Myocyte (in vitro differentiated cells): ENCODE measurements around the gene RPAP3. TPM values are rescaled to one million over a fixed set of nuclear protein-coding genes. Genes with fewer than 3 reads are reported as not detected.
A peak's percentile ranks its signal among the peaks of the same experiment; 100 is the strongest.

ENCODE experiments used
- DNase-seq: peaks from one replicate; pipeline ENCODE4 v3.0.0-alpha.2; 2012; ENCODE audit warnings: low read depth
- total RNA-seq: library from RNA; depleted of rRNA; stranded (reverse); fragments of >200 nt; gene quantifications from 2 replicates; pipeline ENCODE4 v1.2.3, GENCODE V29; 2014

The RPAP3 gene
- total RNA-seq, 1 donor from 2014 or later: 16.3 TPM

DNA sequence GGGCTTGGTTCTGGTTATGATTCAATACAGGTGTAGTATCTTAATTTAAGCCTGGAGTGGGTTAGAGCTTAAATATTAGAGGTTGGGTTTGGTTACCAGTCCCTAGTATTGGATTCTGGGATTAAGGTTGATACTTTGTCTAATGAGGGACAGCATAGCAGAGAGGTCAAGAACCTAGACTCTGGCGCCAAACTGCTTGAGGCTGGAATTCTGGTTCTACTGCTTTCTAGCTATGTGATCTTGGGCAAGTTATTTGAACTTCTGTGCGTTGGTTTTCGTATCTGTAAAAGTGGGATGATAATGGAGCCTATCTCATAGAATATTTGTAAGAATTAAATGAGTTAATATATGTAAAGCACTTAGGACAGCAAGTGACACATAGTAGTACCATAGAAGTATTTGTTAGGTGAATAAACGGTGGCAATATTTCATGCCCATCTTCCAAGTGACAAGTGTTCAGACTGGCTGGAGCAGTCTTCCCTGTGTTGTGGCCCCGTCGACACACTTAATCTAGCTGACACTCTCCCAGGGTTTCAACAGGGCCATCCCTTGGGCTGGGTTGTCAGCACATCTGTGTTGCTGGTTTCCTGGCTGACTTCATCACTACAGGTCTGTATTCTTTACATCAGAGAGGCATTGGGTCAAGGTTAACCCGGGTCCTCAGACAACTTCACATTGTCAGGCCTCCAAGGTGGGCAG lies 16.5 kb upstream of the RPAP3 start:
- no peak for DNase-seq

DNA sequence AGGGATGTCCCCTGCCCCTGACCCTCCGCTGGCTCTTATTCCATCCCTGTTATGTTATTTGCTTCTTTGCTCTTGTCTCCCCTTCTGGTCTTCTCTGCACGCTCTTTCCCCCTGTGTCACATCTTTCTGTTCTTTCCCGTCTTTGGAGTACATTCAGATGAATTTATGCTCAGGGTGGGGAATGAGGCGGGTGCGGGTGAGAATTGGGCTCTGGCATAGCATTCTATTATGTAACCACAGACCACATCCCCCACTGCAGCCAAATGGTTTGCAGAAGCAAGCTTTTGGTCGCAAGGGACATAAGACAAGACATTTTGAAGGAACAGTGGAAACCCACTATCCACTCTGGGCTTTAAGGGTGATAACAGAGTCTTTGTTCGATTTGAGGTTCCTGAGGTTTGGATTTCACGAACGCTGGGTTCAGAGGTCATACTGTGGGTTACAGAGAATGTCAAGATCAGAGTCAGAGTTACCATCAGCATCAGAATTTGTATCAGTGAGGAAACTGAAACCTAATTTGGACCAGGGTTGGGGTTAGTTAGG lies 15.7 kb upstream of the RPAP3 start:
- DNase-seq: no peak

DNA sequence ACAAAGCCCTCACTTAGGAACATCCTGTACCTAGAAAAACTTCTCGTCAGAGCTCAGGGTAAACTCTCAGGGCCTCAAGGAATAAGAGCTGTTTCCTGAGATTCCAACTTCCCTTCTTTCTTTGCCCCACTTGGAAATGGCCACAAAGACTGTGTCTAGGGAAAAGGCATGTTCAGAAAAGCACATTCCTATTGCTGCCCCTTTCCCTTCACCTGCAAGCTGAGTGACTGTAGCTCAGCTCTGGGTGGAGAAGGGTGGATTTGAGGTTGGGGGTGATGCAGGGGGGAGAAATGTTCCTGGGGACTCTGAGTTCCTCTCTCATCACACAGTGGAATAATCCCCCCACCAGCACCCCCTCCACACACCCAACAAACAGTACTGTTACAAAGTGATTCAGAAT lies 12.7 kb upstream of the RPAP3 start:
- DNase-seq: no peak

- peak; percentile 79 for DNase-seq
Observed at GRCh38 chr12:47717443-47718193, 11.8 kb upstream of the RPAP3 start.

DNA sequence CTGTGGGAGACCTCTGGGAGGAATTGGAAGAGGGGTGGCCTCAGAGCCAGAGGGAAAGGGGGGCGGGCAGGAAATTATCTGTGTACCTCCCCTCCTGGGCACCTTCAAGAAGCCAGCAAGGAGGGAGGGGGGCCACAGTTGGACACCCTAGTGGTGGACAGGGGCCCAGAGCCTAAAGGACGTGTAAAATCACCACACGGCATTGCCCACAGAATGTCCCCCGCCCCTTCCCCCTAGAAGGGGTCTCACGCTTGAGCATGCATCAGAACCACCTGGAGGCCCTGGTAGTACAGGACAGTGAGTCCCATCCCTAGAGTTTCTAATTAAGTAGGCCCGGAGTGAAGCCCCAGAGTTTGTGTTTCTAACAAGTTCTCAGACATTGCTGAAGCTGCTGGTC lies 11.2 kb upstream of the RPAP3 start:
- no peak for DNase-seq

GRCh38 chr12:47715877-47716548 lies 10.2 kb upstream of the RPAP3 start:
- DNase-seq: no peak

- DNase-seq: peak; percentile 81
Observed at GRCh38 chr12:47715393-47715876, 9.6 kb upstream of the RPAP3 start.

DNA sequence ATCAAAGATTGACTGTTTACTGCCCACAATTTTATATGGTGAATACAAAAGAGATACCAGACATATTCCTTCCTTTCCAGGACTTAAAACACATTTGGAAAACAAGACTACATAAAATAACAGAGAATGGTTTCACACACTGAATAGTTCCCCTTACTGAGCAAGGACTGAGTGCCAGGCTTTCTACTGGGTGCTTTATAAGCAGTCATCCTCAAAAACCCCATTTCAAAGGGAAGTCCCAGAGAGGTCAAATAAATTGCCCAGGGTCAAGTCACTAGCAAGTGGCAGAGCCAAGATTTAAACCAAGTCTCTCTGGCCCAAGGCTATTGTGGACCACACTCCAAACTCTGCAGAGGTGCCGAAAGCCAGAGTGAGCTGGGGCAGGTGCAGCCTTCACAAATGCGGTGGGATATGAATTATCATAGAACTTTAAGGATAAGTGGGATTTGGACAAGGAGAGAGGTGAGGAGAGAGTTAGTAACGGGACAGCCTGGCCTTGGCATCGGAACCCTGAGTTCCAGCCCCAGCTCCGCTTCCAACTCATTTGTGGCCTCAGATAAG lies 9.1 kb upstream of the RPAP3 start:
- DNase-seq: no peak

GRCh38 chr12:47712171-47712570 lies 6.3 kb upstream of the RPAP3 start:
- no peak for DNase-seq

GRCh38 chr12:47711448-47711847 lies 5.6 kb upstream of the RPAP3 start:
- DNase-seq: no peak

DNA sequence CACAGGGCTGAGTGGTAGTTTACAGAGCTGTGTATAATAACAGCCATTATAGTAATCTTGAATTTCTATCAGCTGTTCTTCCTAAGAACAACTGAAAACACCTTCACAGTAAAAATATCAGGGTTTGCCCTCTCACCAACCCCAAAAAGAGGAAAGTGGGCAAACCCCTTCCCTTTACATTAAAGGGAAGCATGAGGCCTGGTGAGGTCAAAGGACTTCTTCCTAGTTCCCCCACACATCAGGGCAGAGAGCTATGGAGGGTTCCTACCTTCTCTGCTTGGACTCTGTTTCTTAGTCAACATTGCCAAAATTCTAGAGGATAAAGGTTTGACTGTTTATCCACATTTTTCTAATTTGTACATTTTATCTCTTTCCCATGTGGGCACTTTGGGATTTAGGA lies 4.4 kb upstream of the RPAP3 start:
- DNase-seq: no peak

GRCh38 chr12:47709671-47710070 lies 3.8 kb upstream of the RPAP3 start:
- no peak for DNase-seq

DNA sequence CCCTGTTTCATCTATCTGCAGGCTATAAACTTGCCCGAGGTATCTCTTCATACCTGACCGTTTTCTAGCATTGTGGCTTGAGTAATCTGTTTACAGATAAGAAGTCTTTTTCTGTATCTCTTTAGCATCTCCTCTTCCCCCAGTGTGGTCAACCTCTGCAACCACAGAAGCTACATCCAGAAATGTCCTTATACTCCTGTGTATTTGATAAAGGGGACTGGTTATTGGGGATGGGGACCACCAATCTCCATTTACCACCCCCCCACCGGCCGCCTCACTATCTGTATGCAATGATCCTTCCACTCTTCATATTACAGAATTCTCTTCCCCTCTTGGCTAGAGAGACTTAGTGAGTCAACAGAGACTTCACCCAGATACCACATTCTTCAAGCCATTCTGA lies 3.4 kb upstream of the RPAP3 start:
- no peak for DNase-seq

- no peak for DNase-seq
Observed at GRCh38 chr12:47707905-47708543, 2.2 kb upstream of the RPAP3 start.

GRCh38 chr12:47707355-47707754 lies 1.5 kb upstream of the RPAP3 start:
- no peak for DNase-seq

DNA sequence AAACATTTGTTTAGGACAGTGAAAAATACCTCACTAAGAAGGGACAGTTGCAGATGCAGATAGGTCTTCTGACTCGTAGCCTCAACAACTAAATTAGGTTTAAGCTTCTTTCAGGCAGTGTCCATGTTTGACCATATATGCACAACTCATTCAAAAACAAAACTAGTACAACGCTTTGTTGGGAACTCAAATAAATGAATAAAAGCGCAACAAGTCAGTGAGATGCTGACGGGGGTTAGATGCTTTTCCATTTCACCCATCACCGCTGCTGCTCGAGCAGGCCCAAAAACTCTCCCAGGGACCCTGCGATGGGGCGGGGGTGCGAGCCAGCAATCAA lies 633 bp downstream of the RPAP3 start:
- DNase-seq: no peak

DNA sequence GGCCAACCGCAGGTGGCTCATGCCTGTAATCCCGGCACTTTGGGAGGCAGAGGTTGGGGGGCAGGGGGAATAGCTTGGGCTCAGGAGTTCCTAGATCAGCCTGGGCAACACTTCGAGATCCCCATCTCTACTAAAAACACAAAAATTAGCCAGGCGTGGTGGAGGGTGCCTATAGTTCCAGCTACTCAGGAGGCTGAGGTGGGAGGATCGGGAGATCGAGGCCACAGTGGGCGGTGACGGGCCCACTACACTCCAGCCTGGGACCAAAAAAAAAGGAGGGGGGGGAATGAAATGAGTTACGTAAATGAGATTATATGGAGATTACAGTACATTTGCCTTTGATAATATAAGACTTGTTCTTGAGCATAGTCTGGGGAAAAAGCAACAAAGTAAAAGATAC lies 1.1 kb downstream of the RPAP3 start:
- no peak for DNase-seq

DNA sequence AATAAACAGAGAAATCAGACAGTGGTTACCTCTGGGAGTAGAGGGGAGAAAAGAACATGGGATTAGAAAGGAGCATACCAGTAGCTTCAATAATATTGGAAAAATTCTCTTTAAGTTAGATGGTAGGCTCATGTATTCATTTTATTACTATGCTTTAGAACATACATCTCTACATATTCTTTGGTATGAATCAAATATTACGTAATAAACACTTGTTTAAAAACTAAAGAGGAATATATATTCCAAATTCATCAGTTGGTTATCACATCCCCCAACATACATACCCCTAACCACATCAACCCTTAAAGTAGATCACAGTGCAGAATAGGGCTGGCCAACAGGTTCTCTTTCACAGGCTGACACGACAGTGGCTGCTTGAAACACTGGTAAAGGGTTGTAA lies 5.6 kb downstream of the RPAP3 start:
- no peak for DNase-seq

DNA sequence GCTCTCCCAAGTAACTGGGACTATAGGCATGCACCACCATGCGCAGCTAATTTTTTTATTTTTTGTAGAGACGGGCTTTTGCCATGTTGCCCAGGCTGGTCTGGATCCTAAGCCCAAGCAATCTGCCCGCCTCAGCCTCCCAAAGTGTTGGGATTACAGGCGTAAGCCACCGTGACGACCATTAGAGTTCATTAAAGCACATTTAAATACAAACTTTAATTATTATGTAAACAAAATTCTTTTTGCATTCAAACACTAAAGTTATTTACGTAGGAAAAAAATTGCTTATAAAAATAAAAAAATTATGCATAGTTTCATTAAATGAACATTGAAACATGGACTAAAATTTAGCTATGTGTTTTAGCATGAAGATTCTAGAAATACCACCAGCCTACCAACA lies 7.2 kb downstream of the RPAP3 start:
- DNase-seq: no peak

- no peak for DNase-seq
Observed at GRCh38 chr12:47698055-47698454, 7.8 kb downstream of the RPAP3 start.

DNA sequence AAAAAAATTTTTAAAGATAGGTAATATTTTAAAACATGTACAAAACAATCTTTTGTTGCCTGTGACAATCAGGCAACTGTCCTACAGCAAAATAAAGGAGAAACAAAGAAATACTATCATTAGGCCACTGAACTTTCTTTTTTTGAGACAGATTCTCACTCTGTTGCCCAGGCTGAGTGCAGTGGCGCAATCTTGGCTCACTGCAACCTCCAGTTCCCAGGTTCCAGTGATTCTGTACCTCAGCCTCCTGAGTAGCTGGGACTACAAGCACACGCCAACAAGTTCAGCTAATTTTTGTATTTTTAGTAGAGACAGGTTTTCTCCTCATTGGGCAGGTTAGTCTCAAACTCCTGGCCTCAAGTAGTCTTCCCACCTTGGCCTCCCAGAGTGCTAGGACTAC lies 16.6 kb downstream of the RPAP3 start:
- no peak for DNase-seq
